Activated gamma-delta T cell treated with Interleukin-2 at 50 U/mL for 16 hours (primary cell): ENCODE data around the gene POMC.
A peak's percentile ranks its signal among the peaks of the same experiment; 100 is the strongest.
"Not testable (repeated sequence)": the region's sequence is repeated elsewhere in the genome, so short reads cannot be mapped to it uniquely, and the experiment has no call there.

ENCODE experiments used
- DNase-seq: peaks from one replicate; pipeline ENCODE4 v3.0.0-alpha.2; 2020

The POMC gene

DNA sequence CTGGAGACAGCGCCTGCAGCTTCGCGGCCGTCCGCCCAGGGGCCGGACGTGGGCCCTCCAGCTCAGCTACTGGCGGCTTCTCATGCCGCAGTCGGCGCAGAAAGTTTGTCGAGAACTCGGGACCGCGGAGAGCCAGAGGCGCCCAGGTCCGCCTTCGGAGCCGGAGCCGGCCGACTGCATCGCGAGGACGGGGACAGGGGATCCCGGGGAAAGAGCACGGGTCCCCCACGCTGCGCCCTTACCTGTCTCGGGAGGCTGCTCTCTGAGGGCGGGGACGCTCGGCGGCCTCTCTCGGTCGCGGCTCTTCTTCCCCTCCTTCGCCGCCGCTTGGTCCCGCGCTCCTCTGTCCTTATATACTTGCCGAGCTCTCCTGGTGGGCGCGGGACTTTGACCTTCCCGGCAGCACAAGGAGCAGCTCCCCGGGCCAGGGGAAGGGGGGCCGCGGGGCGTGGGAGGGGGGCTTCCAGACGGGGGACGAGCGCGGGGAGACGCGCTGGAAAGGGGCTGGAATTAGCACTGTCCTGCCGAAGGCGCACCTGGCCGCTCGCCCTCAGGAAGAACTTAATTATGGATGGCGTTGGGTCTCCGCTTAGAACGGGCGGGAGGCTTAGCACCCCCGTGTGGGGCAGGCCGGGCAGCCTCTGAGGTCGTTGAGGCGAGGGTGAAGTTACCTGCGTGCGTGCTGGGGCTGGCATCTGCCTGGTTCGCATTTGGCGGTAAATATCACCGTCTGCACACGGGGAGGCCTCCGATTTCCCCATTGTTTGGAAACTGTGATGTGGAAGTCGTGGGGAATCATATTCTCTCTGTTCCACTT lies at the start of gene POMC:
Gene POMC (minus strand): TSS at position 325 of the 817 bp plus-strand sequence. CDS start 3,808 bp downstream, outside the sequence.
- DNase-seq, result peak; percentile 34

DNA sequence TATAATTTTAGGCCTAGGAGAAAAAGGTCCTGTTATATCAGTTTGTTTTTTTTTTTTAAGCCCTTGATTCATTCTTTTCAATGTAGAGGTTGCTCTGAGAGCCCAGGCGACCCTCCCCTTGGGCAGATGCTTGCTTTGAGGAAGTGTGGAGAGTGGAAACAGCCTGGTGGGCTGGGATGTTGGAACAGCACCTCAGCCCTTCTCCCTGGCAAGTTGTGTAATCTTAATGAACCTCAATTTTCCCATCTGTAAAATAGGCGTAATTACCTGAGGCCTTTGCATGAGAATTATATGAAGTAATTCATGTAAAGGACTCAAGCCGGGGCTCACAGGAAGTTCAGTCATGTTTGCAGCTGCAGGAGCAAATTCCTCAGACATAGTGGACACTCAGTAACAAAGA lies 49.7 kb upstream of the POMC start:
- no peak for DNase-seq

- peak; percentile 87 for DNase-seq
Measured at GRCh38 chr2:25215948-25216679, 47.7 kb upstream of the POMC start.

GRCh38 chr2:25215232-25215631 lies 46.9 kb upstream of the POMC start:
- no peak for DNase-seq

GRCh38 chr2:25213229-25213628 lies 44.8 kb upstream of the POMC start:
- DNase-seq, result no peak

DNA sequence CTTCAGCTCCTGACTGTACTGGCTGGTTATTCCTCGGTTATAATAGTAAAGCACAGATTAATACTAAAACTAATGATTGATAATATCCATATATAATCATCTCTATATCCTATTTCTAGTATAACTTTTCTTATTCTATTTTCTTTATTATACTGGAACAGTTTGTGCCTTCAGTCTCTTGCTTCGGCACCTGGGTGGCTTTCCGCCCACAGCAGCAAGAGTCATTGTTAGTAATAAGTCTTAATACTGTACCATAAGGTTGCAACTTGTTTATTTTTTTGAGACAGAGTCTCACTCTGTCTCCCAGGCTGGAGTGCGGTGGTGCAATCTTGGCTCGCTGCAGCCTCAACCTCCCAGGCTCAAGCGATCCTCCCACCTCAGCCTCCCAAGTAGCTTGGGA lies 42.5 kb upstream of the POMC start:
- not testable (repeated sequence) for DNase-seq

GRCh38 chr2:25207078-25207545 lies 38.7 kb upstream of the POMC start:
- no peak for DNase-seq

DNA sequence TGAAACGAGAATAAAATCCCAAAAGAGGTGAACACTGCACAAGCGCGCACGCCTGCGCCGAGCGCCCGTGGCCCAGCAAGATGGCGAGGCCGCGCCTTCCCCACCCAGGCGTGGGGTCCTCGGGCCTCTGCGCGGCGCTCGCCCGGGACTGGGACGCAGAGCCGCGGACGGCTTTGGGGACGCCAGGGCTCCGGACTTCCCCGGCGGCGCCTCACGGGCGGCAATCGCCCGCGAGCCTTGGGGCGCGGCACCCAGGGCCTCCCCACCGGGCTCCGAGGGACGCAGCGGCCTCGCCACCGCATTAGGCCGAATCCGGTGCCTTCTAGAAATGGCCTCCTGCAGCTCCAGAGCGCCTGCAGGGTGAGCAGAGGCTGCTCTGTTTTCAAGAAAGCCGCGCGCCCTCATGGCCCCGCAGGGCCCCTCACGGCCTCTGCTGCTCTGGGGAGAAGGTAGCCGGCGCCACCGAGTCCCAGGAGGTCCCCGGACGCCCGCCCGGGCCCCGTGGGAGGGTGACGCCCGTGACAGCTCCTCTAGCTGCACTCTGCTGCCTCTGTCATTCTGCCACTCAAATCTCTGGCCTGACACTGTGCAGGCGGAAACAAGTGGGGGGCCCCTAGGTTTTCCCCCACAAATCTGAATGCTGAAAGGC lies 35.9 kb upstream of the POMC start:
- DNase-seq, result no peak

GRCh38 chr2:25202275-25202674 lies 33.9 kb upstream of the POMC start:
- DNase-seq, result no peak

- no peak for DNase-seq
Measured at GRCh38 chr2:25201794-25202193, 33.4 kb upstream of the POMC start.

DNA sequence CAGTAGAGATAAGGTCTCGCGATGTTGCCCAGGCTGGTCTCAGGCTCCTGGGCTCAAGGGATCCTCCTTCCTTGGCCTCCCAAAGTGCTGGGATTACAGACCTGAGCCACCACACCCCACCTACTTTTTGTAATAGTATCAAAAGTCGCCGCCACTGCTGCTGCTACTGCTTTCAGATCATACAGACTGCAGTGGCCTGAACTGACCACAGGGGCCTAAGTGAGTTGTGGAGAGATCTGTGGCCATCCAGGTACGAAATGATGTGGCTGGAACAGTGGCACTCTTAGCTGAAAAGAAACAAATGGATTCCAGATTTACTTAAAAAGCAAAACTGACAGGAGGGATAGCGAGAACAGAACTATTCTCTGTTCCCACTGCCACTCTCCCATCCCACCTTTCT lies 32.9 kb upstream of the POMC start:
- DNase-seq, result no peak

DNA sequence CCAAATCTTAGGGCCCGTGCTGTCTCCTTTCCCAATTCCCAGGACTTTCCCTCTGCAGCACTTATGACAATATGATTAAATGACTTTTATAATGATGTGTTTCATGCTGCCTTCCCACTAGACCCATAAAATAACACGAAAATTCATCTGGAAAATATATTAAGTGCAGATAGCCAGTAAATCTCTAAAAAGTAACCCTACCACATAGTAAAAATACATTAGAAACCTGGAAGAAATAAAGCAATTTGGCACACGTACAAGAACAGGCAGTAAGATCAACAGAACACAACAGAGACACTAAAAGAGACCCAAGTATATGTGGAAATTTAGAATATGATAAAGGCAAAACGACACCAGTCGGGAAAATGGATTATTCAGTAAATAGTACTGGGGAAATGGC lies 30.2 kb upstream of the POMC start:
- DNase-seq, result no peak

- DNase-seq, result no peak
Measured at GRCh38 chr2:25198209-25198525, 29.8 kb upstream of the POMC start.

- DNase-seq, result no peak
Measured at GRCh38 chr2:25197336-25198208, 29.2 kb upstream of the POMC start.

- DNase-seq, result no peak
Measured at GRCh38 chr2:25194576-25195122, 26.3 kb upstream of the POMC start.

DNA sequence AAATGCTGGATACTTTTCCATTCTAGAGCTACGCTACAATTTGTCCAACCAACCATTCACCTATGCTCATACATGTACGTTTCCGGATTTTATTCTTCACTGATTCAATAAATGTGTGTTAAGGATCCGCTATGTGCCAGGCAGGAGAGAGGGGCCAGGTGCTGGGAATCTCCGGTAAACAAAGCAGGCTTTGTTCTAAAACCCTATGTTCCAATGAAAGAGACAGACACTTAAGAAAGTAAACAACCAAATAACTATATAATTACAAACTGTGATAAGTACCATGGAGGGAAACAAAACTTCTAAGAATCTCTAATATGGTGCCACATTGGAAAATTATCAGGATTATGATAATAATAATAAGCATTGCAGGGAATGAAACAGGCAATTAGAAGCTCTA lies 22.2 kb upstream of the POMC start:
- DNase-seq, result no peak

DNA sequence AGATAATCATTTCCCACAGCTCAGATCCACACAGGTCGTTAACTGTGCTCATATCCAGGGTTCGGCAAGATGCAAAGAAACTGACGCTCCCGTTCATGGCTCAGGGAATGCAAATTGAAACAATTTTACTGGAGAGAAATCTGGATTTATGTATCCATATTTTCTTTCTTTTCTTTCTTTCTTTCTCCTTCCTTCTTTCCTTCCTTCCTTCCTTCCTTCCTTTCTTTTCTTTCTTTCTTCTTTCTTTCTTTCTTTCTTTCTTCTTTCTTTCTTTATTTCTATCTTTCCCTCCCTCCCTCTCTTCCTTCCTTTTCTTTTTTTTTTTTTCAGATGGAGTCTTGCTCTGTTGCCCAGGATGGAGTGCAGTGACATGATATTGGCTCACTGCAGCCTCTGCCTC lies 20.0 kb upstream of the POMC start:
- DNase-seq, result no peak

DNA sequence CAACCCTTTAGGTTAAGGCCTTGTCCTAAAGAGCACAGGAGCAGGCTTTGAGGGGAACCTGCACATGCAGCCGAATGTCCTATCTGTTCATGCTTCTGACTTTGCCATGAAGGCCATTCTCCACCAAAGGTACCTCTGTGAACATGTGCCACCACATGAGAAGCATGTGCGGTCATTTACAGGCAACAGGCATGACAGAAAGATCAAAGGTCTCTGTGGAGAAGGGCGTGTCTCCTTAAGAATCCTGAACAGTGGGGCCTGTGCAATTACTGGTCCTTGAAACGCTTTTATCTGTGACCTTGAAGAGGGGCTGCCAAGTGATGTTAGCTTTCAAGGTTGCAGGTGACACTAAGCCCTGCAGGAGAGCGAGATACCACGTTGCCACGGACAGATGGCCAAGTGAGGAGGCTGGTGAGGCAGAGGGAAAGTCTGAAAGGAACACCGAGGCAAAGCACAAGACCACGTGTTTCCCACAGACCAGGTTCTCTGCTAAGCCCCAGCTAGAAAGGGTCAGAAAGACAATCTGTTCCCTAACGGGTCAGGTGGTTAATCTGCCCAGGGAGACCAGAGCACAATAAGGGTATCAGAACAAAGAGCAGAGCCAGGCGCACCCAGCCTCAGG lies 19.5 kb upstream of the POMC start:
- DNase-seq, result no peak

DNA sequence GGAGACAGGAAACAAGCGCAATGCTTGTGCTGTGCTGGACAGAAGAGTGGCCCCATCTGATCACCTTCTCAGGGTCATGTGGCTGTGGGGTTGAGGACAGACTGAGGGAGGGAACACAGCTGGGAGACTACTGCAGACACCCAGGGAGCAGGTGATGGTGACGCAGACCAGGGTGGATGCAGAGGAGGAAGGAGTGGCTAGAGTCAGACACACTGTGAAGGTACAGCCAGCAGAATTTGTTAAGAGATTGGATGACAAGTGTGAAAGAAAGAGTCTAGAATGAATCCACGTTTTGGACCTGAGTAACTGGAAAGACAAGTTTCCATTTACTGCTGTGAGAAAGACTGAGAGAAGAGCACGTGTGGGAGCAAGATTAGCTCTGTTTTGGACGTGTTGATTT lies 15.9 kb upstream of the POMC start:
- DNase-seq, result no peak

DNA sequence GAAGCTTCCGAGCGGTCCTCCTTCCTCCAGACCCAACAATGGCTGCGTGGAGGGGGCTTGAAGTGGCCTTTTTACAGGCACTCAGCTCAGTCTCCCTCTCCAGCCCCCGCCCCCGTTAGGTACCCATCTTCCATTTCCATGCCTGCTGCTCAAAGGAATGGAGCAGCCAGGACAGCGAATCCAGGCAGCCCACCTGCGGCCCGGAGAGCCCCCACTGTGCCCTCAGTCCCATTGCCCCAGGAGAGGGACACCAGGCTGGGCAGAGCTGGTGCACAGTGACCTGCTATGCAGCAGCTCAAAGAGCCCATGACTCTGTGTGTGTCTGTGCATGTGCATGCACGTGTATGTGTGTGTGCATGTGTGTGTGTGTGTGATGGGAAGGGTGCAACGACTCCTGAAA lies 10.6 kb upstream of the POMC start:
- no peak for DNase-seq

DNA sequence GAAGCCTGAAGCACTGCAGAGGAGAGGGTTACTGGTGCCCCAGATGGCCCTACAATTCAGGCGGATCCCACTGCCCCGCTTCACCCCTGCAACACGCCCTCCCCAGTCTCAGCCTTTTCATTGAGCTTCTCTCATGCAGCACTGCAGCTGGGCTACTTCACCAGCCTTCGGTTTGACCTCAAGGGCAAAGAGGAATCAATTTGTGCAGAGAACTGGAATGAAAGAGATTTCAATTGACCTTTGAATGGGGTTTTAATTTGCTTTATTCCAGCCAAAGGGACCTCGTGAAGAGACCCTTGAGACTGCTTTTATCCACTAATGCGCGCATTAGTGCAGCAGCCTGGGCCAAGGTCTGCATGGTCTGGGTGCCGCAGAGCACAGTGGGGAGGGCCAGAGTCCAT lies 8.8 kb upstream of the POMC start:
- no peak for DNase-seq

GRCh38 chr2:25176541-25177181 lies 8.3 kb upstream of the POMC start:
- DNase-seq, result no peak
